Measurements from ENCODE around the gene DGKI.

DNA sequence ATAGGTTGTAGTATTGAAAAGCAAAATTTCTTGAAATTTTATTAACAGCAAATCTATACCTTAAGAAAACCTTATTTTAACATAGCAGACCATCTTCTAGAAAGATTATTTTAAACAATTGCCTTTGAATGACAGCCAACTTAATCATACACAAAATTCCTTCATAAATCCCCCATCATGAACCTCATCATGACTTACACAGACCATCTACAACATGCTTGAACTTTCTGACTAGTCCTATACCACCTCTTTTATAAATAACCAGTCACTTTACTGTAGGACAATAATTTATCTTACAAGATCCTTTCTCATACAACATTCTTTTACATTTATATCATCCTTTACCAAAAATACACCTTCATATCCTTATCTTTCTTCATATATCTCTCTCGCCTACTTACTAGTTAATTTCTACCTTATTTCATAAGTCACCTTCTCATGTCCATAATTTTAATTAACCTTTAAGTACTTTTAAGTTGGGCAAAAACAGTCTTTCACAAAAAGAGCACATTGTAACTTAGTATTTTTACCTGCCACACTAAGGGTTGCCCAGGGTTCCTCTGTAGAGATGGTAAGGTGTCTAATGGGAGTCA, 486.6 kb downstream of the DGKI start:
- TF ChIP-seq EZH2 (IDR thresholded peaks at IDR 0.05) (no peak), EZH2phosphoT487 (IDR thresholded peaks at IDR 0.05) (no peak)
- TF ChIP-seq, protein P1, sequence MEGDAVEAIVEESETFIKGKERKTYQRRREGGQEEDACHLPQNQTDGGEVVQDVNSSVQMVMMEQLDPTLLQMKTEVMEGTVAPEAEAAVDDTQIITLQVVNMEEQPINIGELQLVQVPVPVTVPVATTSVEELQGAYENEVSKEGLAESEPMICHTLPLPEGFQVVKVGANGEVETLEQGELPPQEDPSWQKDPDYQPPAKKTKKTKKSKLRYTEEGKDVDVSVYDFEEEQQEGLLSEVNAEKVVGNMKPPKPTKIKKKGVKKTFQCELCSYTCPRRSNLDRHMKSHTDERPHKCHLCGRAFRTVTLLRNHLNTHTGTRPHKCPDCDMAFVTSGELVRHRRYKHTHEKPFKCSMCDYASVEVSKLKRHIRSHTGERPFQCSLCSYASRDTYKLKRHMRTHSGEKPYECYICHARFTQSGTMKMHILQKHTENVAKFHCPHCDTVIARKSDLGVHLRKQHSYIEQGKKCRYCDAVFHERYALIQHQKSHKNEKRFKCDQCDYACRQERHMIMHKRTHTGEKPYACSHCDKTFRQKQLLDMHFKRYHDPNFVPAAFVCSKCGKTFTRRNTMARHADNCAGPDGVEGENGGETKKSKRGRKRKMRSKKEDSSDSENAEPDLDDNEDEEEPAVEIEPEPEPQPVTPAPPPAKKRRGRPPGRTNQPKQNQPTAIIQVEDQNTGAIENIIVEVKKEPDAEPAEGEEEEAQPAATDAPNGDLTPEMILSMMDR (IDR thresholded peaks at IDR 0.05) = no peak

All from neural progenitor cell (in vitro differentiated cells).